ENCODE results near the gene STIP1. TPM values are rescaled to one million over a fixed set of nuclear protein-coding genes. Genes with fewer than 3 reads are reported as not detected.
A peak's percentile ranks its signal among the peaks of the same experiment; 100 is the strongest.

The STIP1 gene
- total and polyA plus RNA-seq, 2 of the 8 experiments (the other 6 are each of a cell fraction or from before 2014, with no cell fraction given): 140 to 329 TPM

DNA sequence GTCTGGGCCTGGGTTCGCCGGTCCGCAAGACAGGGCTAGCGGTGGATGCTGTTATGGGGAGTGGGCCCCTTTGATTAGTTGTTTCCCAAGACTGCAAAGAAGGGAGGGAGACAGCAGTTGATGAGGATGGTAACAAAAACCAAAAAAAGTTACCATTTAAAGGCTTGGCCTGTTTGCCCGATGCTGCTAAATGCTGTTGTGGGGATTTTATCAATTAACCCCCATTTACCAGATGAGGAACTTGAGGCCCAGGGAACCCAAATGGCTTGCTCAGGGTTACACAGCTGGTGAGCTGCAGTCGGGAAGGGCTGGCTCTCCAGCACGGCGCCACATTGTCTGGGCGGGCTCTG, 36.7 kb downstream of the STIP1 start:
- 93% methylated on average over 9 of the region's 9 CpGs; no CpG with 5 or more reads in 1 of the 2 experiments for WGBS, 2 experiments (ENCODE audit: extremely low coverage in 1 of 2, insufficient coverage in 1 of 2, insufficient read length in 1 of 2, insufficient replicate concordance in 2 of 2, low coverage in 1 of 2, low lambda C conversion rate in 2 of 2, missing lambda C conversion rate in 1 of 2)
- no peak overlapping the region for H3K4me2 ChIP-seq (ENCODE audit: insufficient read depth in 1 of 2, low read depth in 2 of 2, low read length in 2 of 2)
- H2AK5ac ChIP-seq (ENCODE audit: low read depth, low read length): no peak overlapping the region
- no peaks in the 10 kb centered on the region for H3K79me2 ChIP-seq (ENCODE audit: control insufficient read depth in 1 of 2, insufficient read depth in 2 of 2, low read length in 2 of 2)
- H2AFZ ChIP-seq (ENCODE audit: low read length): no peak overlapping the region
- H2BK12ac ChIP-seq (ENCODE audit: low read depth, low read length): no peak overlapping the region
- TF ChIP-seq POLR2A (IDR thresholded peaks at IDR 0.05; ENCODE audit: control extremely low read depth in 1 of 2, low read depth in 2 of 2, low read length in 2 of 2) (0 out of 3 replicates have a peak, but pooled peaks of 1 of the 2 experiments have one; percentile 50), JUN (IDR thresholded peaks at IDR 0.05; ENCODE audit: low read depth, low read length) (no peak), RBBP5 (IDR thresholded peaks at IDR 0.05; ENCODE audit: borderline replicate concordance, low read depth, low read length) (no peak)
- H4K8ac ChIP-seq (ENCODE audit: extremely low read depth, insufficient read depth, low read length): no peak overlapping the region
- H2BK20ac ChIP-seq (ENCODE audit: low read length): no peak overlapping the region
- no peak overlapping the region for H3K4me3 ChIP-seq (ENCODE audit: extremely low read depth in 1 of 4, insufficient read depth in 2 of 4, low read depth in 3 of 4, low read length in 4 of 4)
- no peak overlapping the region for H3K9ac ChIP-seq (replicated peaks in 1 of 4; ENCODE audit: extremely low read depth in 1 of 4, low read depth in 3 of 4, low read length in 3 of 4)
- no peak for FAIRE-seq
- H3K36me3 ChIP-seq (ENCODE audit: control insufficient read depth in 2 of 4, insufficient read depth in 4 of 4, low read length in 3 of 4): peaks cover 0 to 9% (median 5%) of the 10 kb centered on the region in 4 experiments; a peak in 4 of 8 replicates
- no peak overlapping the region for H4K5ac ChIP-seq (ENCODE audit: insufficient read length, low read depth, low read length)
- peaks cover 2 to 13% of the 10 kb centered on the region in 2 experiments for H4K20me1 ChIP-seq (replicated peaks in 1 of 2; ENCODE audit: control insufficient read depth in 1 of 2, insufficient read depth in 2 of 2, low read length in 2 of 2)
- POLR2A ChIA-PET (ENCODE audit: partially characterized antibody): interaction anchor here (2.1 to 14.1 kb wide), 4 partner anchors 12 to 45 kb away, joined by 6 to 253 read pairs (median 37); partner anchors contain the start of genes FERMT3, FKBP2, PPP1R14B and VEGFB
- no peak overlapping the region for H3K4ac ChIP-seq (replicated peaks; ENCODE audit: insufficient read length, low read depth, low read length)
- H3K27me3 ChIP-seq (replicated peaks in 1 of 4; ENCODE audit: control insufficient read depth in 3 of 4, extremely low read depth in 1 of 4, insufficient read depth in 3 of 4, low read length in 3 of 4): no peaks in the 10 kb centered on the region
- no peak overlapping the region for H3K18ac ChIP-seq (ENCODE audit: extremely low read depth, low read length)
- H2BK5ac ChIP-seq (ENCODE audit: low read depth, low read length): no peak overlapping the region
- H2BK15ac ChIP-seq (ENCODE audit: low read length): no peak overlapping the region
- H3K23ac ChIP-seq (ENCODE audit: insufficient read length): no peak overlapping the region
- no peak overlapping the region for H3K27ac ChIP-seq (ENCODE audit: low read depth, low read length)
- H2BK120ac ChIP-seq (replicated peaks; ENCODE audit: low read depth, low read length): no peak overlapping the region
- CTCF ChIA-PET (ENCODE audit: partially characterized antibody): interaction anchor here (1.2 to 6.5 kb wide), 6 partner anchors 9 to 434 kb away, joined by 3 to 64 read pairs (median 6); partner anchors contain the start of genes FERMT3 and PLCB3
- H3K56ac ChIP-seq (replicated peaks; ENCODE audit: insufficient read length, low read depth, low read length): no peak overlapping the region
- H3K23me2 ChIP-seq (ENCODE audit: low read depth, low read length): peaks cover 10% of the 10 kb centered on the region; the same call in 1 of the 2 replicates
- H3K4me1 ChIP-seq (replicated peaks in 1 of 4; ENCODE audit: control insufficient read depth in 3 of 4, insufficient read depth in 4 of 4, low read length in 3 of 4): peaks cover 0 to 18% (median 12%) of the 10 kb centered on the region in 4 experiments; a peak in 6 of 7 replicates
- no peaks in the 10 kb centered on the region for H3K79me1 ChIP-seq (ENCODE audit: low read depth, low read length)
- no peak for DNase-seq (ENCODE audit: low read depth in 1 of 2, low spot score in 2 of 2)
- H3K9me3 ChIP-seq (ENCODE audit: insufficient read depth in 2 of 2, low read depth in 1 of 2, low read length in 1 of 2): no peaks in the 10 kb centered on the region
- H3K14ac ChIP-seq (ENCODE audit: insufficient read length): no peak overlapping the region
- H4K91ac ChIP-seq (replicated peaks; ENCODE audit: insufficient read length, low read length): no peak overlapping the region

All from H1 (cell line).